Stomach (tissue), 9 donors: ENCODE data around the gene PRELID3B. TPM values are rescaled to one million over a fixed set of nuclear protein-coding genes. Genes with fewer than 3 reads are reported as not detected.

Experiments used
- DNase-seq, 2 donors: peaks; one replicate each; pipeline versions ENCODE4 v3.0.0 to v3.0.0-alpha.2; 2013 to 2019
- H3K27ac ChIP-seq, 5 donors: fragments of 200-600 bp in 4 of 5; sonication (generic) in 4 of 5; one replicate each; pipeline ENCODE4 v1.5.1; 2013 to 2019; ENCODE audit warnings: mild to moderate bottlenecking in 1 of 5, moderate library complexity in 1 of 5
- H3K27me3 ChIP-seq, 3 donors: fragments of 200-600 bp; sonication (generic); one replicate each; pipeline ENCODE4 v1.5.1; 2017 to 2019; ENCODE audit warnings: mixed run types in 1 of 3
- H3K36me3 ChIP-seq, 4 donors: fragments of 200-600 bp; sonication (generic); 1 replicate in 3 of 4; 2 replicates in 1 of 4; pipeline ENCODE4 v1.5.1; 2016 to 2019
- H3K4me1 ChIP-seq, 4 donors: fragments of 200-600 bp; sonication (generic); one replicate each; pipeline ENCODE4 v1.5.1; 2016 to 2019
- H3K4me3 ChIP-seq, 4 donors: fragments of 200-600 bp; sonication (generic) in 3 of 4; one replicate each; pipeline ENCODE4 v1.5.1; 2016 to 2019; ENCODE audit warnings: mild to moderate bottlenecking in 1 of 4
- H3K9me3 ChIP-seq, 4 donors: fragments of 200-600 bp; sonication (generic); one replicate each; pipeline ENCODE4 v1.5.1; 2016 to 2019
- EP300 ChIP-seq: sonication (generic); formaldehyde crosslinking; IDR thresholded peaks from one replicate; pipeline ENCODE4 v1.6.1; 2017; ENCODE audit warnings: antibody characterized with exemption
- POLR2A ChIP-seq, 4 donors: fragments of 450-650 bp; IDR thresholded peaks; one replicate each; pipeline ENCODE4 v1.6.1; 2016; ENCODE audit warnings: antibody characterized with exemption in 4 of 4, control low read depth in 2 of 4, mild to moderate bottlenecking in 1 of 4, moderate library complexity in 1 of 4
- POLR2AphosphoS5 ChIP-seq, 3 donors: sonication (generic); formaldehyde crosslinking; IDR thresholded peaks; one replicate each; pipeline ENCODE4 v1.6.1; 2016; ENCODE audit warnings: antibody characterized with exemption in 3 of 3
- whole genome bisulfite sequencing, 5 donors: extraction: QIAGEN DNeasy Blood & Tissue Kit in 3 of 5; methylation state at CpG; one replicate each; pipeline versions ENCODE4 v1.1.5 to v1.1.7; 2013 to 2018; 5-methylcytosine and 5-hydroxymethylcytosine counted together
- intact Hi-C: fragments of 100-400 bp; cut with DNase I; formaldehyde crosslinking; loops from one replicate; pipeline ENCODE4 v1.15.1; 2023; ENCODE audit warnings: low total_unique reads
- polyA plus RNA-seq, 3 donors: library from polyadenylated mRNA; stranded (reverse); fragments of 200-250 nt; gene quantifications; one replicate each; pipeline ENCODE4 v1.2.3, GENCODE V29; 2013
- total RNA-seq, 5 donors: library from RNA; depleted of rRNA; stranded (reverse); fragments of >200 nt; gene quantifications; one replicate each; pipeline versions ENCODE4 v1.1.0 to v1.2.3, GENCODE V29; 2014 to 2016
- TF ChIP-seq, protein P1 (sequence below), 7 experiments: fragments of 450-650 bp in 4 of 7; fragments of 200-600 bp in 3 of 7; sonication (generic) in 3 of 7; IDR thresholded peaks; one replicate each; pipeline ENCODE4 v1.5.1; 2016 to 2019; ENCODE audit warnings: antibody characterized with exemption in 7 of 7, control low read depth in 2 of 7, mild to moderate bottlenecking in 1 of 7
- donor health status: healthy with polysubstance abuse.
- donor health status: Bipolar disorder and iron deficiency.
- donor health status: healthy.

PRELID3B gene
- total and polyA plus RNA-seq, 8 donors: 20.0 to 322 (median 56.1) TPM

DNA sequence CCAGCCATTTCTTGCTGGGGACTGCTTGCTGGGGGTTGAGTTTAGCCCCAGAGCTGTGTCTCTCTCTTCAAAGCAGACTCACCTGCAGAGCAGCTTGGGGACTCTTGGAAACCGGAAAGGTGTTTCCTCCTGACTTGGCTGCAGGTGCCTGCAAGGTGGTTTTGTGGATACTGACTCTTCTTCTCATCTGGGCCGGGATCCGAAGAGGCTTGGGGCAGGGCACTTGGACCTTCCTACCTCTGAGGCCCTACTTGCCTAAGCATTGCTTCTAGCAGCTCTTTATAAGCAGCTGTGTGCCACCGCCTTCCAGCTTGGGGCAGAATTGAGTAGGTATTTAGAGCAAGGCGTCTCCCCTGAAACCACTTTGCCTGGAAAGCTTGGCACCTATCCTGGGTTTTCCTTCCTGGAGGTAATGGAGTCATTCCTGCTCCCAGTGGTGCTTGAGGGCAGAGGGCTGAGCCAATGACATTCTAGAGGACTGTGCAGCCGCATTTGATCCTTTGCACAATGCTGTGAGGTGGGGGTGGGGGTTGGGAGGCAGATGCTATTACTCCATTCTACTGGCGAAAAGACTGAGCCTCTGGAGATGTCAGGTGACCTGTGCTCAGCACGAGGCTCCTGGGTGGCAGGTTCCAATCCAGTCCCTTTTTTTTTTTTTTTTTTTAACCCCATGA lies 32.1 kb downstream of the PRELID3B start:
- Histone ChIP-seq H3K27ac (peak overlapping the region in 2 of 5 donors; percentile 31 to 34), H3K27me3 (no peaks in the 10 kb centered on the region), H3K4me3 (no peak overlapping the region), H3K9me3 (no peaks in the 10 kb centered on the region), H3K36me3 (no peaks in the 10 kb centered on the region), H3K4me1 (peaks cover 17 to 44% (median 33%) of the 10 kb centered on the region in 4 donors)
- intact Hi-C loops: no loop called here
- TF ChIP-seq EP300 (no peak), POLR2AphosphoS5 (IDR thresholded peaks at IDR 0.05) (no peak), POLR2A (IDR thresholded peaks at IDR 0.05) (no peak)
- TF ChIP-seq, protein P1, sequence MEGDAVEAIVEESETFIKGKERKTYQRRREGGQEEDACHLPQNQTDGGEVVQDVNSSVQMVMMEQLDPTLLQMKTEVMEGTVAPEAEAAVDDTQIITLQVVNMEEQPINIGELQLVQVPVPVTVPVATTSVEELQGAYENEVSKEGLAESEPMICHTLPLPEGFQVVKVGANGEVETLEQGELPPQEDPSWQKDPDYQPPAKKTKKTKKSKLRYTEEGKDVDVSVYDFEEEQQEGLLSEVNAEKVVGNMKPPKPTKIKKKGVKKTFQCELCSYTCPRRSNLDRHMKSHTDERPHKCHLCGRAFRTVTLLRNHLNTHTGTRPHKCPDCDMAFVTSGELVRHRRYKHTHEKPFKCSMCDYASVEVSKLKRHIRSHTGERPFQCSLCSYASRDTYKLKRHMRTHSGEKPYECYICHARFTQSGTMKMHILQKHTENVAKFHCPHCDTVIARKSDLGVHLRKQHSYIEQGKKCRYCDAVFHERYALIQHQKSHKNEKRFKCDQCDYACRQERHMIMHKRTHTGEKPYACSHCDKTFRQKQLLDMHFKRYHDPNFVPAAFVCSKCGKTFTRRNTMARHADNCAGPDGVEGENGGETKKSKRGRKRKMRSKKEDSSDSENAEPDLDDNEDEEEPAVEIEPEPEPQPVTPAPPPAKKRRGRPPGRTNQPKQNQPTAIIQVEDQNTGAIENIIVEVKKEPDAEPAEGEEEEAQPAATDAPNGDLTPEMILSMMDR (IDR thresholded peaks at IDR 0.05): no peak
- 49 to 66% (median 57%) methylated on average over 6 to 8 of the region's 8 CpGs for WGBS, 5 donors
- peak in 1 of 2 donors; percentile 28 for DNase-seq

DNA sequence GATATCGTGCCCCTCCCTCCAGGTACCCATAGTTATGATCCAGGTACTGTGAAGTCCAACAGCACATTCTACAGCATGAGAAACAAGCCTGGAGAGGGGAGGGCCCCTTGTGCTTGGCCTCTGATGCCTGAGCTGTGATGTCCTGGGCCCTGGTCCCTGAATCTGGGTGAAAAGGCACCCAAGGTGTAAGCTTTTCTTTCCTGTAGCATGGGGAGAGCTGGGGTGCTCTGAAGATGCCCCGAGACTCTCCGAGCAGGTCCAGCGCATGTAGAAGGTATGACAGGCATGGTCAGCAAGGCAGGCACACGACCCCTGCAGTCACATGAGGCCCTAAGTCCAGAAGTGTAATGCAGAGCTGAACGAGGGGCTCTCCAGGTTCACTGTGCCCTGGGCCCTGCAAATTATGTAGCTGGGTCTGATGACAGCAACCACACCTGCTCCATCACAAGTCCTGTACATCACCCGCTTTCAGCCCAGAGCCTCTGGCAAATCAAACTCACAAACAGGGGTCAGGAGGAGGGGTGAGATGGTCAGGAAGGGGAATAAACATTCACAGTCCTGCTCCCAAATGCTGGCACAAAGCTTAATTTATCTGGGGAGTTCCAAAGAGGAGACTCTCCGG lies 33.8 kb downstream of the PRELID3B start:
- peak overlapping the region in 2 of 5 donors; percentile 89 to 90 for H3K27ac ChIP-seq

DNA sequence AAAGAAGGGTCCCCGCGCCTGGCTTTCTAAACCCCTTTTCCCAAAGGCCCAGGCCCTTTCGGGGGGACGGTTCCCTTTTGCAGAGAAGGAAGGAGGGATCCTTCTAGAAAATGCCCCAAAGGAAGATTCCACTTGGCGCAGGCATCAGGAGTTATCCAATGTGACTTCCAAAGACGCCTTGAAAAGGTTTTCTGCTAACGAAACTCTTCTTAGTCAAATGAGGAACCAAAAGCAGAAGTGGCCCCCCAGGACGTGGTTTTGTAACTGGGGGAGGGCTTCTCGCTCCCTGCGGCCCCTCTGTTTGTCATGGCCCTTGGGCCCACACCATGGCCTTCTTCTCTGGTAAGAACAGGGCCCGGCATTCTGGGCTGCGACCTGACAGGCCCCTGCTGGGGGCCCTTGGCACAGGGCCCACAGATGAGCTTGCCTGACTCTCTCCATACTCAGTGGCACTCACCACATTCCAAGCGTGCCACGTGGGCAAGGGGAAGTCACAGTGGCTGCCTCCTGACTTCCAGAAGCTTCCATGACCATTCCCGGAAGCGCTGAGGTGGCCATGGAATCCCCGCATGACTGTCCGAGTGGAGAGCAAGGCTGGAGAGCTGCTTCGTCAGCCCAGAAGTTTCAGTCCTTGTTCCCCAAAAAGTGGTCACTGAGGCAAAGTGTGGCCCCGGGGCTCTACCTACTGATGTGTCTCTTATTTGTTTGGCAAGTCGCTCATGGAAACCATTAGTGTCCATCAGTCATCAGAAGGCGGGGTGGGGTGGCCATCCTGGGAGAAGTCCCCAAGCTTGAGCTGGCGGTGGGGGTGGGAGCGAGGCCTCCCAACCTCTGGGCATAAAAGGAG lies 34.7 kb downstream of the PRELID3B start:
- no peak for TF ChIP-seq POLR2A (IDR thresholded peaks at IDR 0.05)
- no peak for TF ChIP-seq EP300
- TF ChIP-seq POLR2AphosphoS5 (IDR thresholded peaks at IDR 0.05): no peak
- TF ChIP-seq, protein P1 (IDR thresholded peaks at IDR 0.05): no peak
- intact Hi-C loops: loop anchor here (5.0 kb wide), 1 partner anchor 34 kb away; the partner anchor contains the start of gene PRELID3B
- WGBS, 5 donors: 81 to 89% (median 86%) methylated on average over 21 to 24 of the region's 24 CpGs
- peaks cover 28 to 67% (median 57%) of the 10 kb centered on the region in 4 donors for H3K4me1 ChIP-seq
- no peaks in the 10 kb centered on the region for H3K27me3 ChIP-seq
- peak overlapping the region; percentile 72 to 90 (median 84) for H3K27ac ChIP-seq
- peaks cover 0 to 12% (median 10%) of the 10 kb centered on the region in 4 donors for H3K36me3 ChIP-seq
- peak; percentile 36 to 49 for DNase-seq
- peak overlapping the region; percentile 67 to 86 (median 77) for H3K4me3 ChIP-seq
- no peaks in the 10 kb centered on the region for H3K9me3 ChIP-seq

More for the DNA sequence above, 33.8 kb downstream of the PRELID3B start:
- no peaks in the 10 kb centered on the region for H3K9me3 ChIP-seq
- intact Hi-C loops: loop anchor here (5.0 kb wide), 1 partner anchor 33 kb away; the partner anchor contains the start of gene PRELID3B
- WGBS, 5 donors: 85 to 90% (median 89%) methylated on average over 8 of the region's 8 CpGs
- peak in 1 of 2 donors; percentile 16 for DNase-seq
- H3K4me3 ChIP-seq: no peak overlapping the region
- peaks cover 0 to 6% (median 3%) of the 10 kb centered on the region in 4 donors for H3K36me3 ChIP-seq
- peaks cover 28 to 60% (median 49%) of the 10 kb centered on the region in 4 donors for H3K4me1 ChIP-seq
- H3K27me3 ChIP-seq: no peaks in the 10 kb centered on the region
- TF ChIP-seq POLR2A (IDR thresholded peaks at IDR 0.05): no peak
- TF ChIP-seq, protein P1 (IDR thresholded peaks at IDR 0.05): no peak
- no peak for TF ChIP-seq EP300
- no peak for TF ChIP-seq POLR2AphosphoS5 (IDR thresholded peaks at IDR 0.05)
